Neural cell (in vitro differentiated cells): ENCODE data around the gene UBE2H. TPM values are rescaled to one million over a fixed set of nuclear protein-coding genes. Genes with fewer than 3 reads are reported as not detected.

Experiments used
- H2AFZ ChIP-seq: fragments of 200-600, 300-800 bp; sonication (generic), shearing (Covaris generic); 2 replicates; pipeline ENCODE4 v1.6.0; 2014; ENCODE audit warnings: low read depth, mild to moderate bottlenecking, antibody characterized with exemption, low read length, moderate library complexity
- H3F3A ChIP-seq: fragments of 200-600 bp; shearing (Covaris generic); 2 replicates; pipeline ENCODE4 v1.6.1; 2016; ENCODE audit warnings: mild to moderate bottlenecking, moderate library complexity, mixed read lengths, antibody characterized with exemption, low read length; ENCODE audit not compliant: insufficient read depth, poor library complexity, severe bottlenecking
- H3K27ac ChIP-seq: fragments of 200-600, 300-800 bp; sonication (generic), shearing (Covaris generic); 2 replicates; pipeline ENCODE4 v1.5.1; 2014; ENCODE audit warnings: mild to moderate bottlenecking, low read length, moderate library complexity
- H3K27me3 ChIP-seq: fragments of 300-800, 200-600 bp; sonication (generic), shearing (Covaris generic); 2 replicates; pipeline ENCODE4 v1.6.0; 2014; ENCODE audit warnings: mild to moderate bottlenecking, low read depth, low read length, moderate library complexity; ENCODE audit not compliant: insufficient read depth
- H3K36me3 ChIP-seq: fragments of 300-800, 200-600 bp; sonication (generic), shearing (Covaris generic); 2 replicates; pipeline ENCODE4 v1.5.1; 2014; ENCODE audit warnings: mild to moderate bottlenecking, antibody characterized with exemption, low read length, moderate library complexity; ENCODE audit not compliant: insufficient read depth
- H3K4me2 ChIP-seq: fragments of 300-800, 200-600 bp; sonication (generic), shearing (Covaris generic); 2 replicates; pipeline ENCODE4 v1.6.0; 2014; ENCODE audit warnings: mild to moderate bottlenecking, low read length
- H3K4me3 ChIP-seq: fragments of 300-800, 200-600 bp; sonication (generic), shearing (Covaris generic); 2 replicates; pipeline ENCODE4 v1.5.1; 2014; ENCODE audit warnings: mild to moderate bottlenecking, low read length, moderate library complexity
- H3K79me2 ChIP-seq: fragments of 200-600 bp; shearing (Covaris generic); replicated peaks from 2 replicates; pipeline ENCODE4 v1.6.0; 2014; ENCODE audit warnings: mild to moderate bottlenecking, low read length, moderate library complexity; ENCODE audit not compliant: insufficient read depth
- H3K9ac ChIP-seq: fragments of 300-800, 200-600 bp; sonication (generic), shearing (Covaris generic); 2 replicates; pipeline ENCODE4 v1.6.1; 2016; ENCODE audit warnings: mild to moderate bottlenecking, low read length, mixed read lengths
- H3K9me2 ChIP-seq: fragments of 200-600 bp; shearing (Covaris generic); 2 replicates; pipeline ENCODE4 v1.6.1; 2016; ENCODE audit warnings: mild to moderate bottlenecking, low read length, mixed read lengths; ENCODE audit not compliant: insufficient read depth
- H3K9me3 ChIP-seq: fragments of 200-600, 300-800 bp; sonication (generic), shearing (Covaris generic); 2 replicates; pipeline ENCODE4 v1.6.1; 2016; ENCODE audit warnings: mild to moderate bottlenecking, mixed run types, low read length, moderate library complexity, mixed read lengths
- H4K20me1 ChIP-seq: fragments of 200-600 bp; shearing (Covaris generic); 2 replicates; pipeline ENCODE4 v1.6.1; 2016; ENCODE audit warnings: mild to moderate bottlenecking, mixed run types; ENCODE audit not compliant: insufficient read depth
- CTCF ChIP-seq: fragments of 450-650 bp; IDR thresholded peaks from 2 replicates; pipeline ENCODE4 v1.5.1; 2014; ENCODE audit warnings: antibody characterized with exemption, mild to moderate bottlenecking, moderate library complexity; ENCODE audit not compliant: poor library complexity, severe bottlenecking
- EP300 ChIP-seq: fragments of 450-650 bp; conservative IDR thresholded peaks from 2 replicates; pipeline ENCODE4 v1.6.1; 2014; ENCODE audit warnings: antibody characterized with exemption, mild to moderate bottlenecking, moderate library complexity; ENCODE audit not compliant: poor library complexity, severe bottlenecking
- EZH2 ChIP-seq: fragments of 200-600, 300-800 bp; shearing (Covaris generic), sonication (generic); IDR thresholded peaks from 2 replicates; pipeline ENCODE4 v1.6.1; 2014; ENCODE audit warnings: antibody characterized with exemption, low read length, borderline replicate concordance, mild to moderate bottlenecking; ENCODE audit not compliant: insufficient read depth, poor library complexity, severe bottlenecking
- MXI1 ChIP-seq: fragments of 450-650 bp; conservative IDR thresholded peaks from 2 replicates; pipeline ENCODE4 v1.6.1; 2014; ENCODE audit warnings: antibody characterized with exemption, mild to moderate bottlenecking; ENCODE audit not compliant: poor library complexity, severe bottlenecking
- POLR2AphosphoS5 ChIP-seq: IDR thresholded peaks from 2 replicates; pipeline ENCODE4 v1.6.1; 2012
- RAD21 ChIP-seq: fragments of 450-650 bp; conservative IDR thresholded peaks from 2 replicates; pipeline ENCODE4 v1.6.1; 2014; ENCODE audit warnings: antibody characterized with exemption, mild to moderate bottlenecking, moderate library complexity
- REST ChIP-seq: IDR thresholded peaks from 2 replicates; pipeline ENCODE4 v1.6.1; 2012; ENCODE audit warnings: borderline replicate concordance
- SMC3 ChIP-seq: fragments of 450-650 bp; conservative IDR thresholded peaks from 2 replicates; pipeline ENCODE4 v1.6.1; 2014; ENCODE audit warnings: antibody characterized with exemption, mild to moderate bottlenecking, moderate library complexity; ENCODE audit not compliant: poor library complexity
- TAF1 ChIP-seq: IDR thresholded peaks from 2 replicates; pipeline ENCODE4 v1.6.1; 2012; ENCODE audit warnings: low read depth
- polyA plus RNA-seq: library from polyadenylated mRNA; depleted of rRNA; stranded (reverse); fragments of >200 nt; gene quantifications from 2 replicates; pipeline ENCODE4 v1.2.3, GENCODE V29; 2014

The UBE2H gene
- polyA plus RNA-seq, 1 donor from 2014 or later: 96.1 TPM

GRCh38 chr7:129975309-129975708 is 22.5 kb upstream of the UBE2H start:
- Histone ChIP-seq H3K9ac (no peak overlapping the region), H3K9me2 (no peaks in the 10 kb centered on the region), H3K27ac (no peak overlapping the region), H3K79me2 (no peaks in the 10 kb centered on the region), H3K4me3 (no peak overlapping the region), H4K20me1 (no peaks in the 10 kb centered on the region), H3K36me3 (no peaks in the 10 kb centered on the region), H3F3A (no peaks in the 10 kb centered on the region), H2AFZ (no peak overlapping the region), H3K4me2 (no peak overlapping the region), H3K27me3 (no peaks in the 10 kb centered on the region), H3K9me3 (no peaks in the 10 kb centered on the region)
- TF ChIP-seq EZH2 (no peak), TAF1 (no peak)

GRCh38 chr7:129970816-129971215 is 18.1 kb upstream of the UBE2H start:
- H3K9ac ChIP-seq: no peak overlapping the region
- H3K79me2 ChIP-seq: no peaks in the 10 kb centered on the region
- no peak for TF ChIP-seq TAF1
- TF ChIP-seq POLR2AphosphoS5: no peak
- TF ChIP-seq CTCF: no peak
- no peak for TF ChIP-seq MXI1
- TF ChIP-seq EP300: no peak
- no peak for TF ChIP-seq EZH2
- TF ChIP-seq REST: no peak
- TF ChIP-seq SMC3: no peak
- TF ChIP-seq RAD21: no peak

More at GRCh38 chr7:129970816-129971215, 18.1 kb upstream of the UBE2H start:
- Histone ChIP-seq H3K27ac (no peak overlapping the region), H3K4me3 (no peak overlapping the region), H4K20me1 (no peaks in the 10 kb centered on the region), H3K9me3 (no peaks in the 10 kb centered on the region), H3K27me3 (no peaks in the 10 kb centered on the region), H3K4me2 (no peak overlapping the region), H2AFZ (no peak overlapping the region), H3F3A (no peaks in the 10 kb centered on the region), H3K9me2 (no peaks in the 10 kb centered on the region), H3K36me3 (no peaks in the 10 kb centered on the region)
